ENCODE data around the gene ATP6V0D1.
"Not testable (repeated sequence)": the region's sequence is repeated elsewhere in the genome, so short reads cannot be mapped to it uniquely, and the experiment has no call there.

Gene ATP6V0D1

GRCh38 chr16:67480833-67481560, at the start of gene ATP6V0D1:
Gene ATP6V0D1, minus strand, starts transcription at chr16:67481157. Its CDS starts 71 bp downstream, at chr16:67481086.
- peak; percentile 88 to 91 for DNase-seq

- no peak for DNase-seq
Observed at GRCh38 chr16:67530013-67530939, 49.3 kb upstream of the ATP6V0D1 start.

GRCh38 chr16:67529582-67530012, 48.6 kb upstream of the ATP6V0D1 start:
- no peak for DNase-seq

GRCh38 chr16:67528870-67529581, 48.1 kb upstream of the ATP6V0D1 start:
- DNase-seq = no peak

- no peak for DNase-seq
Observed at GRCh38 chr16:67528222-67528869, 47.4 kb upstream of the ATP6V0D1 start, which contains the start of gene RIPOR1. Gene RIPOR1, plus strand, starts transcription at chr16:67528829. Its CDS starts 9,618 bp downstream, at chr16:67538447.

GRCh38 chr16:67526149-67526791, 45.3 kb upstream of the ATP6V0D1 start:
- no peak for DNase-seq

- no peak for DNase-seq
Observed at GRCh38 chr16:67525176-67525860, 44.4 kb upstream of the ATP6V0D1 start.

GRCh38 chr16:67521095-67521804, 40.3 kb upstream of the ATP6V0D1 start:
- DNase-seq = peak; percentile 75 to 87

GRCh38 chr16:67519242-67519641, 38.3 kb upstream of the ATP6V0D1 start:
- DNase-seq = no peak

- DNase-seq = no peak
Observed at GRCh38 chr16:67518676-67519075, 37.7 kb upstream of the ATP6V0D1 start.

- DNase-seq = no peak
Observed at GRCh38 chr16:67517661-67518423, 36.9 kb upstream of the ATP6V0D1 start.

GRCh38 chr16:67517155-67517445, 36.1 kb upstream of the ATP6V0D1 start:
- DNase-seq = no peak

GRCh38 chr16:67516296-67517154, 35.6 kb upstream of the ATP6V0D1 start:
- no peak for DNase-seq

- no peak for DNase-seq
Observed at GRCh38 chr16:67514382-67514828, 33.4 kb upstream of the ATP6V0D1 start.

GRCh38 chr16:67513892-67514291, 32.9 kb upstream of the ATP6V0D1 start:
- DNase-seq = not testable (repeated sequence)

- DNase-seq = no peak
Observed at GRCh38 chr16:67509016-67509415, 28.1 kb upstream of the ATP6V0D1 start.

GRCh38 chr16:67506468-67506867, 25.5 kb upstream of the ATP6V0D1 start:
- DNase-seq = no peak

GRCh38 chr16:67504031-67505021, 23.4 kb upstream of the ATP6V0D1 start:
- no peak for DNase-seq
